ENCODE measurements around the gene SNUPN.
"Not testable (repeated sequence)": the region's sequence is repeated elsewhere in the genome, so short reads cannot be mapped to it uniquely, and the experiment has no call there.

Gene SNUPN

DNA sequence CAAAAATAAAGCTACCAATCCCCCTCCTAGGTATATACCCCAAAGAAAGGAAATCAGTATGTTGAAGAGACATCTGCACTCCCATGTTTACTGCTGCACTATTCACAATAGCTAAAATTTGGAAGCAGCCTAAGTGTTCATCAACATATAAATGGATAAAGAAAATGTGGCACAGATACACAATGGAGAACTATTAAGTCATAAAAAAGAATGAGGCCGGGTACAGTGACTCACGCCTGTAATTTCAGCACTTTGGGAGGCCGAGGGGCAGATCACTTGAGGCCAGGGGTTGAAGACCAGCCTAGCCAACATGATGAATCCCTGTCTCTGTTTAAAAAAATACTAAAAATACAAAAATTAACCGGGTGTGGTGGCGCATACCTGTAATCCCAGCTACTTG, 36.5 kb downstream of the SNUPN start:
- H3K27ac ChIP-seq (ENCODE audit: low read depth, low read length): no peak overlapping the region
- H3F3A ChIP-seq (ENCODE audit: control insufficient read depth, insufficient read depth): peaks cover 2% of the 10 kb centered on the region; the same call in 1 of the 2 replicates
- no peaks in the 10 kb centered on the region for H4K20me1 ChIP-seq (ENCODE audit: control insufficient read depth, insufficient read depth, low read depth, low read length)
- no peaks in the 10 kb centered on the region for H3K9me3 ChIP-seq (ENCODE audit: control insufficient read depth, insufficient read depth, low read length)
- TF ChIP-seq, protein P1, sequence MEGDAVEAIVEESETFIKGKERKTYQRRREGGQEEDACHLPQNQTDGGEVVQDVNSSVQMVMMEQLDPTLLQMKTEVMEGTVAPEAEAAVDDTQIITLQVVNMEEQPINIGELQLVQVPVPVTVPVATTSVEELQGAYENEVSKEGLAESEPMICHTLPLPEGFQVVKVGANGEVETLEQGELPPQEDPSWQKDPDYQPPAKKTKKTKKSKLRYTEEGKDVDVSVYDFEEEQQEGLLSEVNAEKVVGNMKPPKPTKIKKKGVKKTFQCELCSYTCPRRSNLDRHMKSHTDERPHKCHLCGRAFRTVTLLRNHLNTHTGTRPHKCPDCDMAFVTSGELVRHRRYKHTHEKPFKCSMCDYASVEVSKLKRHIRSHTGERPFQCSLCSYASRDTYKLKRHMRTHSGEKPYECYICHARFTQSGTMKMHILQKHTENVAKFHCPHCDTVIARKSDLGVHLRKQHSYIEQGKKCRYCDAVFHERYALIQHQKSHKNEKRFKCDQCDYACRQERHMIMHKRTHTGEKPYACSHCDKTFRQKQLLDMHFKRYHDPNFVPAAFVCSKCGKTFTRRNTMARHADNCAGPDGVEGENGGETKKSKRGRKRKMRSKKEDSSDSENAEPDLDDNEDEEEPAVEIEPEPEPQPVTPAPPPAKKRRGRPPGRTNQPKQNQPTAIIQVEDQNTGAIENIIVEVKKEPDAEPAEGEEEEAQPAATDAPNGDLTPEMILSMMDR (IDR thresholded peaks at IDR 0.05; ENCODE audit: low read depth, low read length, poor library complexity, severe bottlenecking): no peak
- no peak for TF ChIP-seq EZH2phosphoT487 (IDR thresholded peaks at IDR 0.05; ENCODE audit: borderline replicate concordance, low read length)
- H3K27me3 ChIP-seq (ENCODE audit: control insufficient read depth, low read length): no peaks in the 10 kb centered on the region
- H3K4me2 ChIP-seq (ENCODE audit: low read length): no peak overlapping the region
- H3K9me2 ChIP-seq (replicated peaks; ENCODE audit: control insufficient read depth, low read length): no peaks in the 10 kb centered on the region
- H3K4me1 ChIP-seq (ENCODE audit: control insufficient read depth, low read length): peaks cover 2% of the 10 kb centered on the region; the same call in 1 of the 2 replicates
- H3K36me3 ChIP-seq (ENCODE audit: control insufficient read depth, low read length): no peaks in the 10 kb centered on the region
- no peaks in the 10 kb centered on the region for H3K79me2 ChIP-seq (ENCODE audit: control insufficient read depth, low read length)
- no peak overlapping the region for H3K4me3 ChIP-seq (ENCODE audit: low read length)

DNA sequence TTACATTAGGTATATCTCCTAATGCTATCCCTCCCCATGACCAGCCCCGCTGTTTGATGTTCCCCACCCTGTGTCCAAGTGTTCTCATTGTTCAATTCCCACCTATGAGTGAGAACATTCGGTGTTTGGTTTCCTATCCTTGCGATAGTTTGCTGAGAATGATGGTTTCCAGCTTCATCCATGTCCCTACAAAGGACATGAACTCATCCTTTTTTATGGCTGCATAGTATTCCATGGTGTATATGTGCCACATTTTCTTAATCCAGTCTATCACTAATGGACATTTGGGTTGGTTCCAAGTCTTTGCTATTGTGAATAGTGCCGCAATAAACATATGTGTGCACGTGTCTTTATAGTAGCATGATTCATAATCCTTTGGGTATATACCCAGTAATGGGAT, 39.1 kb downstream of the SNUPN start:
- not testable (repeated sequence) for H3K4me1 ChIP-seq (ENCODE audit: control insufficient read depth, low read length); H3K9me2 ChIP-seq (replicated peaks; ENCODE audit: control insufficient read depth, low read length); H3F3A ChIP-seq (ENCODE audit: control insufficient read depth, insufficient read depth); H3K27me3 ChIP-seq (ENCODE audit: control insufficient read depth, low read length); H3K4me3 ChIP-seq (ENCODE audit: low read length); H3K36me3 ChIP-seq (ENCODE audit: control insufficient read depth, low read length); H3K79me2 ChIP-seq (ENCODE audit: control insufficient read depth, low read length); H3K27ac ChIP-seq (ENCODE audit: low read depth, low read length); H4K20me1 ChIP-seq (ENCODE audit: control insufficient read depth, insufficient read depth, low read depth, low read length); H3K4me2 ChIP-seq (ENCODE audit: low read length); H3K9me3 ChIP-seq (ENCODE audit: control insufficient read depth, insufficient read depth, low read length)

DNA sequence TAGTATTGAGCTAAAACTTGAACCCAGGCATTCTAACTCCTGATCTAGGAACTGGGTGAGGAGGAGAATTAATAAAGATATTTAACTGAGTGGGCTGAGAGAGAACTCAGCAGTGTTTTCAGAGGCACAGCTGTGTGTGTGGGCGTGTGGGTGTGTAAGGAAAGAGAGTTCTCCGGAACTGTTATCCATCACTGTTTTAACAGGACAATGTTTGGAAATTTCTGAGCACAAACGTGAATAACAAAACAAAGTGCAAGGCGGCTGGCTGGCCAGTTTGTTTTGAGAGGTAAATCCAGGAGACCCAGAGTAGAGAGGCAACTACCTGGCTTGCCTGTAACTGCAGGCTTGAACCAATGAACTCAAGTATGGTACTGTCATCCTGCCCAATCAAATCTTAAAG, 41.4 kb downstream of the SNUPN start:
- Histone ChIP-seq H3K79me2 (ENCODE audit: control insufficient read depth, low read length) (peaks cover 6% of the 10 kb centered on the region), H3F3A (ENCODE audit: control insufficient read depth, insufficient read depth) (0 out of 2 replicates have a peak, but pooled peaks cover 5% of the 10 kb centered on the region), H3K36me3 (ENCODE audit: control insufficient read depth, low read length) (no peaks in the 10 kb centered on the region), H3K4me1 (ENCODE audit: control insufficient read depth, low read length) (peaks cover 8% of the 10 kb centered on the region), H3K27ac (ENCODE audit: low read depth, low read length) (no peak overlapping the region), H3K27me3 (ENCODE audit: control insufficient read depth, low read length) (no peaks in the 10 kb centered on the region), H3K9me3 (ENCODE audit: control insufficient read depth, insufficient read depth, low read length) (no peaks in the 10 kb centered on the region), H3K9me2 (replicated peaks; ENCODE audit: control insufficient read depth, low read length) (no peaks in the 10 kb centered on the region), H4K20me1 (ENCODE audit: control insufficient read depth, insufficient read depth, low read depth, low read length) (no peaks in the 10 kb centered on the region), H3K4me2 (ENCODE audit: low read length) (no peak overlapping the region), H3K4me3 (ENCODE audit: low read length) (no peak overlapping the region)
- TF ChIP-seq EZH2phosphoT487 (IDR thresholded peaks at IDR 0.05; ENCODE audit: borderline replicate concordance, low read length): no peak
- TF ChIP-seq, protein P1 (IDR thresholded peaks at IDR 0.05; ENCODE audit: low read depth, low read length, poor library complexity, severe bottlenecking): no peak

DNA sequence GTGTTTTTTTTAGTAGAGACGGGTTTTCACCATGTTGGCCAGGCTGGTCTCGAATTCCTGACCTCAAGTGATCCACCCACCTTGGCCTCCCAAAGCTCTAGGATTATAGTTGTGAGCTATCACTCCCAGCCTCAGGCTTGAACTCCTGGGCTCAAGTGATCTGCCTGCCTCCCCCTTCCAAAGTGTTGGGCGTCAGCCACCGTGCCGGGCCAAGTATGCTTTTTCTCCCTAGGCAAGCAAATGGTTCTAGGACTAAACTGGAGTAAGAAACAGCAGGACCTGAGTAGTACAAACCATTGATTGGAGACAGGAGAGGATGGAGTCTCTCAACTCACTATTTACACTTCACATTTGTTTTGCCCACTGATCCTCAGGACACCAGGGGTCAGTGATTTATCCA, 41.8 kb downstream of the SNUPN start:
- TF ChIP-seq, protein P1 (IDR thresholded peaks at IDR 0.05; ENCODE audit: low read depth, low read length, poor library complexity, severe bottlenecking): no peak
- TF ChIP-seq EZH2phosphoT487 (IDR thresholded peaks at IDR 0.05; ENCODE audit: borderline replicate concordance, low read length): no peak
- H3K27me3 ChIP-seq (ENCODE audit: control insufficient read depth, low read length): no peaks in the 10 kb centered on the region
- no peak overlapping the region for H3K4me3 ChIP-seq (ENCODE audit: low read length)

DNA sequence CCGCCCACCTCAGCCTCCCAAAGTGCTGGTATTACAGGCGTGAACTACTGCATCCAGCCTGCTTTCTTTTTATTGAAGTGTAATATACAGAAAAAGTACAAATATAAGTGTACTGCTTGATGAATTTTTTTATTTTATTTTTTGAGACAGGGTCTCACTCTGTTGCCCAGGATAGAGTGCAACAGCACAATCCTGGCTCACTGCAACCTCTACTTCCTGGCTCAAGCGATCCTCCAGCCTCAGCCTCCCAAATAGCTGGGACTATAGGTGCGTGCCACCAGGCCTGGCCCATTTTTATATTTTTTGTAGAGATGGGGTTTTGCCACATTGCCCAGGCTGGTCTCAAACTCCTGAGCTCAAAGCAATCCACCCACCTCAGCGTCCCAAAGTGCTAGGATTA, 42.6 kb downstream of the SNUPN start:
- H3K27me3 ChIP-seq (ENCODE audit: control insufficient read depth, low read length); H3K9me3 ChIP-seq (ENCODE audit: control insufficient read depth, insufficient read depth, low read length); H4K20me1 ChIP-seq (ENCODE audit: control insufficient read depth, insufficient read depth, low read depth, low read length); H3F3A ChIP-seq (ENCODE audit: control insufficient read depth, insufficient read depth); H3K36me3 ChIP-seq (ENCODE audit: control insufficient read depth, low read length); H3K9me2 ChIP-seq (replicated peaks; ENCODE audit: control insufficient read depth, low read length); H3K4me3 ChIP-seq (ENCODE audit: low read length); H3K4me2 ChIP-seq (ENCODE audit: low read length); H3K4me1 ChIP-seq (ENCODE audit: control insufficient read depth, low read length); H3K27ac ChIP-seq (ENCODE audit: low read depth, low read length): not testable (repeated sequence)
- H3K79me2 ChIP-seq (ENCODE audit: control insufficient read depth, low read length): peaks cover 18% of the 10 kb centered on the region

More for the DNA sequence above, 41.8 kb downstream of the SNUPN start:
- Histone ChIP-seq H3K27ac (ENCODE audit: low read depth, low read length) (no peak overlapping the region), H3K9me3 (ENCODE audit: control insufficient read depth, insufficient read depth, low read length) (no peaks in the 10 kb centered on the region), H4K20me1 (ENCODE audit: control insufficient read depth, insufficient read depth, low read depth, low read length) (no peaks in the 10 kb centered on the region), H3K36me3 (ENCODE audit: control insufficient read depth, low read length) (no peaks in the 10 kb centered on the region), H3K4me2 (ENCODE audit: low read length) (no peak overlapping the region), H3K9me2 (replicated peaks; ENCODE audit: control insufficient read depth, low read length) (no peaks in the 10 kb centered on the region), H3K4me1 (ENCODE audit: control insufficient read depth, low read length) (peaks cover 8% of the 10 kb centered on the region), H3F3A (ENCODE audit: control insufficient read depth, insufficient read depth) (0 out of 2 replicates have a peak, but pooled peaks cover 5% of the 10 kb centered on the region), H3K79me2 (ENCODE audit: control insufficient read depth, low read length) (peaks cover 11% of the 10 kb centered on the region)
